ENCODE data around the gene MYLK2.
A peak's percentile ranks its signal among the peaks of the same experiment; 100 is the strongest.

Gene MYLK2

DNA sequence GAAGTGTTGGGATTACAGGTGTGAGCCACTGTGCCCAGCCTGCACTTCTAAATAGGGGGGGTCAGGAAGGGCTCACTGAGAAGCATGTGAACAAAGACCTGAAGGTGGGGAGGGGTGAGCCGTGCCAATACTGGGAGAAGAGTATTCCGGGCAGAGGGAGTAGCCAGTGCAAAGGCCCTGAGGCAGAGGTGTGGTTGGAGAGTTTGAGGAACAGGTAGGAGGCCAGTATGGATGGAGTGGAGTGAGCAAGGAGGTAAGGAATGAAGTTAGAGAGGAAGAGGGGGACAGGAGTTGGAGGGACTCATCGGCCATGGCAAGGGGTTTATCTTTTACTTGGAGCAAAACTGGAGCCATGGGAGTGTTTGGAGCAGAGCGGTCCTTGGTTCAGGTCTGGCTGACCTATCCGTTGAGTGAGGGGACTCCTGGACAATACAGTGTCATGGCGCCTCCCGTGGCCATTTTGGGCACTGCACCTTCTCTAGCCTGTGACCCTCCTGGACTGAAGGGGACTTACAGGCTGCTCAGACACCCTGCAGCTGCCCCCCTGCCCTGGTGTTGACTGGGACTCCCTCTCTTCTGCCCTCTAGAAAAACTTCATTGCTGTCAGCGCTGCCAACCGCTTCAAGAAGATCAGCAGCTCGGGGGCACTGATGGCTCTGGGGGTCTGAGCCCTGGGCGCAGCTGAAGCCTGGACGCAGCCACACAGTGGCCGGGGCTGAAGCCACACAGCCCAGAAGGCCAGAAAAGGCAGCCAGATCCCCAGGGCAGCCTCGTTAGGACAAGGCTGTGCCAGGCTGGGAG is 14.2 kb downstream of the MYLK2 start:
- no peak overlapping the region for H2AK5ac ChIP-seq (ENCODE audit: low read length)
- no peak overlapping the region for H2BK15ac ChIP-seq (replicated peaks; ENCODE audit: low read depth)
- no peak overlapping the region for H3K9ac ChIP-seq (ENCODE audit: low read length)
- H3K36me3 ChIP-seq (ENCODE audit: control insufficient read depth, insufficient read depth, low read length) = no peaks in the 10 kb centered on the region
- peak; percentile 89 for DNase-seq
- H4K8ac ChIP-seq (ENCODE audit: low read depth, low read length) = no peak overlapping the region
- H3K4me1 ChIP-seq (ENCODE audit: control insufficient read depth, low read depth, low read length) = peaks cover 15% of the 10 kb centered on the region
- no peak overlapping the region for H3K56ac ChIP-seq (ENCODE audit: low read length)
- no peak overlapping the region for H2BK120ac ChIP-seq (ENCODE audit: low read depth, low read length)
- no peaks in the 10 kb centered on the region for H3K79me2 ChIP-seq (ENCODE audit: control insufficient read depth, insufficient read depth, low read length)
- no peak overlapping the region for H4K5ac ChIP-seq (ENCODE audit: low read length)
- H3K27ac ChIP-seq (ENCODE audit: low read depth, low read length) = no peak overlapping the region
- H2BK5ac ChIP-seq (ENCODE audit: low read length) = no peak overlapping the region
- no peak overlapping the region for H3K4me3 ChIP-seq (ENCODE audit: low read length)
- H3K79me1 ChIP-seq (ENCODE audit: low read length) = no peaks in the 10 kb centered on the region
- H3K18ac ChIP-seq (ENCODE audit: low read length) = no peak overlapping the region
- H3K23ac ChIP-seq (ENCODE audit: low read length) = no peak overlapping the region
- no CpG with 5 or more reads among the region's 14 CpGs for WGBS (ENCODE audit: extremely low coverage, insufficient coverage, low lambda C conversion rate)
- no peak overlapping the region for H3K4me2 ChIP-seq (ENCODE audit: low read length)
- no peak overlapping the region for H3K4ac ChIP-seq (ENCODE audit: low read depth, low read length)
- no peaks in the 10 kb centered on the region for H3K27me3 ChIP-seq (ENCODE audit: insufficient read depth, low read length, poor library complexity)

DNA sequence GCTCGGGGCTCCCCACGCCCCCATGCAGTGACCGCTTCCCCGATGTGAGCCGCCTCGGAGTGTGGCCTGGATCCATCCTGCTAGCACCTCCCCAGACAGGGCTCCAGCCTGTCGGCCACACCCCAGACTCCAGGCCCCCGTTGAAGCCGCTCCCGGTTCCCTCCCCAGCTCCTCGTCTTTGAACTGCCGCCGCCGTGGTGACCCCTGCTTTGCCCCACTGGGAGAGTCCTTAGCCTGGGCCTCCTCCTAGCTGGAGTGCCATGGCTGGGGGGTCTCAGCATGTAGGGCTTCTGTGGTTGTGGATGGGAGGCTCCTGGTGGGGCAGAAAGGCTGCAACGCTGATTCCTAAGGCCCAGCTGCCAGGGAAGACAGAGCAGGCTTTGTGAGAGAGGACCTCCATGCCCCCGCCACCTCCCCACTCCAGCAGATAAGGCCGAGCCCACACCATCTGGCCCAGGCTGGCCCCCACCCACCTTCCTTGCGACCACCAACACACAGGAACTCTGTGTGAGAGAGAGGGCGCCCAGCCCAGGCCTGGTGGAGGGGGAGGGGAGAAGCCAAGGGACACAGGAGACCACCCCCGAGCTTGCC is 14.9 kb downstream of the MYLK2 start:
- Histone ChIP-seq H2BK5ac (ENCODE audit: low read length) (no peak overlapping the region), H2AK5ac (ENCODE audit: low read length) (no peak overlapping the region), H3K27me3 (ENCODE audit: insufficient read depth, low read length, poor library complexity) (no peaks in the 10 kb centered on the region), H2BK15ac (replicated peaks; ENCODE audit: low read depth) (no peak overlapping the region), H3K18ac (ENCODE audit: low read length) (no peak overlapping the region), H3K27ac (ENCODE audit: low read depth, low read length) (no peak overlapping the region), H3K56ac (ENCODE audit: low read length) (no peak overlapping the region), H3K36me3 (ENCODE audit: control insufficient read depth, insufficient read depth, low read length) (no peaks in the 10 kb centered on the region), H3K4me1 (ENCODE audit: control insufficient read depth, low read depth, low read length) (peaks cover 15% of the 10 kb centered on the region), H3K79me2 (ENCODE audit: control insufficient read depth, insufficient read depth, low read length) (no peaks in the 10 kb centered on the region), H3K79me1 (ENCODE audit: low read length) (no peaks in the 10 kb centered on the region), H3K4me3 (ENCODE audit: low read length) (no peak overlapping the region), H2BK120ac (ENCODE audit: low read depth, low read length) (no peak overlapping the region), H3K9ac (ENCODE audit: low read length) (no peak overlapping the region), H3K23ac (ENCODE audit: low read length) (no peak overlapping the region), H3K4ac (ENCODE audit: low read depth, low read length) (no peak overlapping the region), H4K5ac (ENCODE audit: low read length) (no peak overlapping the region), H4K8ac (ENCODE audit: low read depth, low read length) (no peak overlapping the region), H3K4me2 (ENCODE audit: low read length) (no peak overlapping the region)
- WGBS (ENCODE audit: extremely low coverage, insufficient coverage, low lambda C conversion rate) = no CpG with 5 or more reads among the region's 20 CpGs
- DNase-seq = no peak

DNA sequence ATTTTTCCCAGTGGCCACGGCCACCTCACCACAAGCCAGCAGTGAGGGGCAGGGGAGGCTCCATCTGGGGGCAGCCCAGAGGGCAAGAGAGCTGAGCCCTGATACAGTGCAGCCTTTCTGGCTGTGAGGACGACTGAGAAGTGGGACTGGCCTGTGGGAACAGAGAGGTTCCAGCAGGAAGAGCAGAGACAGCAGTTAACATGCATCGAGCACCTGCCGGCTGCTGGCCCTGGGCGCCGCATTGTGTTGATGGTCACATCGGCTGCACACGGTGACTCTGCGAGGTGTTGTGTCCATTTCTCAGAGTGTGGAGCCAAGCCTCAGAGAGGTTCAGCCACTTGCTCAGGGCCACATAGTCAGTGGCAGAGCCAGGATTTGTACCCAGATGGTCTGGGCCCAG is 16.4 kb downstream of the MYLK2 start:
- H3K27ac ChIP-seq (ENCODE audit: low read depth, low read length) = no peak overlapping the region
- WGBS (ENCODE audit: extremely low coverage, insufficient coverage, low lambda C conversion rate) = no CpG with 5 or more reads among the region's 9 CpGs

DNA sequence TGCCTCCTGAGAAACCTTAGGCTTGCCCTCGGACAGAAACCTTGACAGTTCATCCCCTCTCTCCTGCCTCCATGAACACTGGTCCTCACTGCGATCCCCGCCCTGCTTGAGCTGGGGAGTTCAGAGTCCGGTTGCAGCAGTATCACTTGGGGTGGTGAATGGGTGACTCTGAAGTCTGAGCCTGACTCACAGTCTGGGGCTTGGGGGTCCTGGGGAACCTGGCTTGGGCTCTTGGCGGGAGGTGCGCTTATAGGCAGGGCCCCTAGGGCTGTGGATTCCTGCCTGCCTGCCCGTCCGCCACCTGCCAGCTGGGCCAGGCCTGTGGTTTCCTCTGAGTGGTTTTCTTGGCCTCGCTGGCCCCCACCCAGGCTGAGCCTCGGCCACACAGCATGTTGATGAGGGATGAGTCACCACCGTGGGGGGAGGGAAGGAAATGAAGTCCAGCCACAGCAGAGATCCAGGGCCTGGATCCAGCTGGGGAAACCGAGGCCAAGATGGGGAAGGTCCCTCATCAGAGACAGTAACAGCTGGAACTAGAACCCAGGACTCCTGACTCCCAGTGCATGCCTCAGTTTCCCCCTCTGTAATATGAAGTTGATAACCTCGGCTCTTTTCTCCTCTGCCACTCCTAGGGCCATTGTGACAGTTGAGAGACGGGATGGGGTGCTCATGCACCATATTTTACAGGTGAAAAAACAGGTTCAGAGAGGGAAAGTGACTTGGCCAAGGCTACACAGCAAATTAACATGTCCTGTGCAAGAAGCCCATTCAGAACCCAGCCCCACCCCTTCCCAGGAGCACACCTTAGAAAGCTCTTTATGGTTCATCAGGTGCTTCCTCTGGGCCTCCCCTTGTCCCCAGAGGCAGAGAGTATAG is 17.1 kb downstream of the MYLK2 start:
- DNase-seq = peak; percentile 71
- Histone ChIP-seq H2AK5ac (ENCODE audit: low read length) (no peak overlapping the region), H3K56ac (ENCODE audit: low read length) (peak overlapping the region; percentile 56), H3K27ac (ENCODE audit: low read depth, low read length) (no peak overlapping the region), H3K79me2 (ENCODE audit: control insufficient read depth, insufficient read depth, low read length) (no peaks in the 10 kb centered on the region), H2BK5ac (ENCODE audit: low read length) (no peak overlapping the region), H3K4me3 (ENCODE audit: low read length) (no peak overlapping the region), H2BK15ac (replicated peaks; ENCODE audit: low read depth) (no peak overlapping the region), H4K5ac (ENCODE audit: low read length) (no peak overlapping the region), H3K23ac (ENCODE audit: low read length) (no peak overlapping the region), H3K9ac (ENCODE audit: low read length) (no peak overlapping the region), H4K8ac (ENCODE audit: low read depth, low read length) (no peak overlapping the region), H2BK120ac (ENCODE audit: low read depth, low read length) (no peak overlapping the region), H3K4me1 (ENCODE audit: control insufficient read depth, low read depth, low read length) (peaks cover 15% of the 10 kb centered on the region), H3K79me1 (ENCODE audit: low read length) (no peaks in the 10 kb centered on the region), H3K18ac (ENCODE audit: low read length) (peak overlapping the region; percentile 21), H3K4ac (ENCODE audit: low read depth, low read length) (no peak overlapping the region), H3K4me2 (ENCODE audit: low read length) (no peak overlapping the region), H3K27me3 (ENCODE audit: insufficient read depth, low read length, poor library complexity) (no peaks in the 10 kb centered on the region), H3K36me3 (ENCODE audit: control insufficient read depth, insufficient read depth, low read length) (no peaks in the 10 kb centered on the region)
- WGBS (ENCODE audit: extremely low coverage, insufficient coverage, low lambda C conversion rate) = no CpG with 5 or more reads among the region's 14 CpGs

More for the DNA sequence above, 16.4 kb downstream of the MYLK2 start:
- H2AK5ac ChIP-seq (ENCODE audit: low read length) = no peak overlapping the region
- H3K4me1 ChIP-seq (ENCODE audit: control insufficient read depth, low read depth, low read length) = peaks cover 15% of the 10 kb centered on the region
- no peak overlapping the region for H3K4me3 ChIP-seq (ENCODE audit: low read length)
- no peak overlapping the region for H3K9ac ChIP-seq (ENCODE audit: low read length)
- H3K36me3 ChIP-seq (ENCODE audit: control insufficient read depth, insufficient read depth, low read length) = no peaks in the 10 kb centered on the region
- no peak overlapping the region for H3K18ac ChIP-seq (ENCODE audit: low read length)
- no peak overlapping the region for H2BK15ac ChIP-seq (replicated peaks; ENCODE audit: low read depth)
- H3K4ac ChIP-seq (ENCODE audit: low read depth, low read length) = no peak overlapping the region
- H4K5ac ChIP-seq (ENCODE audit: low read length) = no peak overlapping the region
- no peak overlapping the region for H2BK5ac ChIP-seq (ENCODE audit: low read length)
- H3K27me3 ChIP-seq (ENCODE audit: insufficient read depth, low read length, poor library complexity) = no peaks in the 10 kb centered on the region
- peak overlapping the region; percentile 56 for H3K56ac ChIP-seq (ENCODE audit: low read length)
- no peak for DNase-seq
- no peak overlapping the region for H2BK120ac ChIP-seq (ENCODE audit: low read depth, low read length)
- no peak overlapping the region for H4K8ac ChIP-seq (ENCODE audit: low read depth, low read length)
- H3K4me2 ChIP-seq (ENCODE audit: low read length) = no peak overlapping the region
- H3K79me1 ChIP-seq (ENCODE audit: low read length) = no peaks in the 10 kb centered on the region
- H3K23ac ChIP-seq (ENCODE audit: low read length) = no peak overlapping the region
- H3K79me2 ChIP-seq (ENCODE audit: control insufficient read depth, insufficient read depth, low read length) = no peaks in the 10 kb centered on the region

DNA sequence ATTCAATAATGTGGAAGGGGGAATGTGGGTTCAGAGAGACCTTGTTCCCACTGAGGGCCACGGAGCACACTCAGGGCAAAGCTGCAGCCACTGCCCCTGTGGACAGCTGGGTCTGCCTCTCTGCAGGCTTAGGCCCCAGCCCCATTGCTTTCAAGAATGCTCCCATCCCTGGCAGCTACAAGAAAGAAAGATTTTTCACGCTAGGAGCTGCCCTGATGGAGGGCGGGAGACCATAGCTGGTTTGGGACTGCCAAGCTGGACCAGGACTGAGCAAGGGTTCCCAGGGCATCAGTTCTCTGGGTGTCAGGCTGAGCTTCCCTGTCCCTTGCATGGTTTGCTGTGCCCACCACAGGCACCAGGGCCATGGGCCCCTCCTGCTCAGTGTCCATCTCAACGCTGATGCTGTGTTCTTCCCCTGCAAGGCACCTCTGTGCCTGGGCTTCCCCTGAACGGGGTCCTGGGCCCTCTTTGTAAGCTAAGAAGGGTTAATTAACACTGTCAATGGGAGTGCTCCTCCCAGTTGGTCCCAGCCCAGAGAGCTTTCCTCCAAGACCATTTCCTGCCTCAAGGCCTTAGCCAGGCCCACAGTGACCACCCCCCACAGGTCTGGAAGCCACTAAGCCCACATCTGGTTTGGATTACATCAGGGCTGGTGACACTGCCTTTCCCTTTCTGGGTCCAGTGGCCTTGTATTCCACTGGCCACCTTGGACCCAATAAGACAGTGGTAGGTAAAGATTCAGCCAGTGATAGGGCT is 17.9 kb downstream of the MYLK2 start:
- Histone ChIP-seq H2BK120ac (ENCODE audit: low read depth, low read length) (no peak overlapping the region), H4K5ac (ENCODE audit: low read length) (no peak overlapping the region), H3K36me3 (ENCODE audit: control insufficient read depth, insufficient read depth, low read length) (no peaks in the 10 kb centered on the region), H3K9ac (ENCODE audit: low read length) (no peak overlapping the region), H3K4me1 (ENCODE audit: control insufficient read depth, low read depth, low read length) (peaks cover 15% of the 10 kb centered on the region), H3K18ac (ENCODE audit: low read length) (peak overlapping the region; percentile 21), H3K23ac (ENCODE audit: low read length) (no peak overlapping the region), H2AK5ac (ENCODE audit: low read length) (no peak overlapping the region), H3K27me3 (ENCODE audit: insufficient read depth, low read length, poor library complexity) (no peaks in the 10 kb centered on the region), H3K79me1 (ENCODE audit: low read length) (no peaks in the 10 kb centered on the region), H2BK15ac (replicated peaks; ENCODE audit: low read depth) (no peak overlapping the region), H3K4me2 (ENCODE audit: low read length) (no peak overlapping the region), H3K4me3 (ENCODE audit: low read length) (no peak overlapping the region), H3K56ac (ENCODE audit: low read length) (peak overlapping the region; percentile 50), H4K8ac (ENCODE audit: low read depth, low read length) (no peak overlapping the region), H3K27ac (ENCODE audit: low read depth, low read length) (no peak overlapping the region), H2BK5ac (ENCODE audit: low read length) (no peak overlapping the region), H3K4ac (ENCODE audit: low read depth, low read length) (no peak overlapping the region), H3K79me2 (ENCODE audit: control insufficient read depth, insufficient read depth, low read length) (no peaks in the 10 kb centered on the region)
- DNase-seq = peak; percentile 63
- no CpG with 5 or more reads among the region's 5 CpGs for WGBS (ENCODE audit: extremely low coverage, insufficient coverage, low lambda C conversion rate)

Data from mesendoderm (in vitro differentiated cells).